ENCODE results near the gene NYNRIN. TPM values are rescaled to one million over a fixed set of nuclear protein-coding genes. Genes with fewer than 3 reads are reported as not detected.

NYNRIN gene
- total and polyA plus RNA-seq, 2 of the 4 experiments (the other 2 are of a cell fraction): 2.2 to 5.4 TPM

- Histone ChIP-seq H4K20me1 (ENCODE audit: insufficient read depth, low read length) (no peaks in the 10 kb centered on the region; the same call in 1 of the 2 replicates), H2BK20ac (ENCODE audit: low read depth, low read length) (no peak overlapping the region), H3K9ac (ENCODE audit: low read depth, low read length) (no peak overlapping the region), H3K9me3 (ENCODE audit: control insufficient read depth, insufficient read depth, low read length) (no peaks in the 10 kb centered on the region), H3K56ac (ENCODE audit: extremely low read depth, insufficient read depth, low read length) (no peak overlapping the region), H3K27ac (ENCODE audit: insufficient read depth, low read length) (no peak overlapping the region), H3K4me1 (ENCODE audit: control insufficient read depth, insufficient read depth, low read length) (peaks cover 9% of the 10 kb centered on the region), H2AK5ac (ENCODE audit: low read depth, low read length) (no peak overlapping the region), H3K14ac (replicated peaks; ENCODE audit: low read depth, low read length) (no peak overlapping the region), H2BK15ac (ENCODE audit: low read depth, low read length) (no peak overlapping the region), H3K4me2 (ENCODE audit: low read depth, low read length) (no peak overlapping the region), H3K79me1 (ENCODE audit: low read depth in 1 of 2, low read length in 2 of 2) (peaks cover 2 to 7% of the 10 kb centered on the region in 2 experiments; a peak in 2 of 4 replicates), H4K8ac (ENCODE audit: low read depth in 2 of 2, low read length in 2 of 2) (no peak overlapping the region), H2AFZ (replicated peaks; ENCODE audit: low read length, poor library complexity) (no peak overlapping the region), H2AK9ac (replicated peaks; ENCODE audit: low read depth, low read length, poor library complexity) (no peak overlapping the region), H3K36me3 (ENCODE audit: control insufficient read depth, insufficient read depth, low read length) (no peaks in the 10 kb centered on the region), H4K91ac (ENCODE audit: insufficient read depth, low read depth, low read length) (no peak overlapping the region), H3K4me3 (ENCODE audit: insufficient read depth, low read depth, low read length) (no peak overlapping the region), H4K5ac (ENCODE audit: low read depth, low read length) (no peak overlapping the region), H3K9me1 (ENCODE audit: insufficient read depth, low read length) (peaks cover 4% of the 10 kb centered on the region; the same call in 1 of the 2 replicates), H2BK120ac (ENCODE audit: low read depth, low read length) (no peak overlapping the region), H3K4ac (ENCODE audit: low read depth, low read length) (no peak overlapping the region), H3K27me3 (ENCODE audit: control insufficient read depth, insufficient read depth, low read length) (no peaks in the 10 kb centered on the region), H3K18ac (ENCODE audit: low read depth, low read length) (no peak overlapping the region), H2BK5ac (ENCODE audit: low read depth, low read length, poor library complexity, severe bottlenecking) (no peak overlapping the region), H3K23ac (ENCODE audit: low read depth, low read length) (no peak overlapping the region)
- no peak for ATAC-seq (ENCODE audit: low read depth)
- in situ Hi-C loops (cut with MboI; ENCODE audit: low sequenced_read_pairs) (loop anchor here (10.0 kb wide), 1 partner anchor 71 kb away; no protein-coding TSS in a partner anchor), dilution Hi-C loops (cut with HindIII; ENCODE audit: low sequenced_read_pairs, unreplicated experiment) (no loop called here), intact Hi-C loops (cut with micrococcal nuclease) (no loop called here)
- no peak for DNase-seq
- TF ChIP-seq CTCF (conservative IDR thresholded peaks at IDR 0.05; ENCODE audit: low read depth, low read length): no peak
- no peak for TF ChIP-seq RCOR1 (IDR thresholded peaks at IDR 0.05; ENCODE audit: insufficient replicate concordance, low read length)
- TF ChIP-seq NFE2L2 (IDR thresholded peaks at IDR 0.05; ENCODE audit: low read depth, low read length): no peak
- no TSS peak for BruUV-seq (replicated peaks)
- no CpG with 5 or more reads among the region's 5 CpGs for WGBS, 2 experiments (ENCODE audit: extremely low coverage in 2 of 2, insufficient read length in 1 of 2)
- POLR2A ChIA-PET (ENCODE audit: unreplicated experiment): no interaction called here
- CTCF ChIA-PET: interaction anchor here (0.9 to 3.0 kb wide), 2 partner anchors 30 to 68 kb away, joined by 3 to 13 read pairs; no protein-coding TSS in a partner anchor
Observed at GRCh38 chr14:24363401-24363800, 35.4 kb upstream of the NYNRIN start.

Data from IMR-90 (cell line).